A673 (cell line): ENCODE results near the gene LHFPL6.

Experiments used
- CTCF ChIP-seq: fragments of 300-800, 200-600 bp; sonication (generic); conservative IDR thresholded peaks from 2 replicates; pipeline ENCODE4 v1.5.1; 2017; ENCODE audit warnings: low read depth, mild to moderate bottlenecking, antibody characterized with exemption, low read length, moderate library complexity, mixed read lengths
- EZH2 ChIP-seq: fragments of 200-600 bp; sonication (generic); IDR thresholded peaks from 2 replicates; pipeline ENCODE4 v1.6.1; 2017; ENCODE audit warnings: borderline replicate concordance, low read depth, mild to moderate bottlenecking, mixed read lengths, antibody characterized with exemption, low read length; ENCODE audit not compliant: poor library complexity, severe bottlenecking

GRCh38 chr13:39503048-39503447, 99.9 kb downstream of the LHFPL6 start:
- TF ChIP-seq CTCF (no peak), EZH2 (no peak)
